Thoracic aorta (tissue), 2 donors: ENCODE results near the gene MUC4. TPM values are rescaled to one million over a fixed set of nuclear protein-coding genes. Genes with fewer than 3 reads are reported as not detected.

Experiments
- ATAC-seq: fragments of 150-250 bp; one replicate; pipeline ENCODE4 v1.8.0; 2017; ENCODE audit warnings: low read depth; ENCODE audit not compliant: insufficient number of reproducible peaks, low FRiP score
- DNase-seq: peaks from one replicate; pipeline ENCODE4 v3.0.0-alpha.2; 2020; ENCODE audit warnings: low spot score
- H3K27ac ChIP-seq, 2 donors: fragments of 200-600 bp; sonication (generic); 1 replicate in 1 of 2; 2 replicates in 1 of 2; pipeline ENCODE4 v1.5.1; 2016; ENCODE audit warnings: mild to moderate bottlenecking in 2 of 2, moderate library complexity in 2 of 2
- H3K27me3 ChIP-seq: fragments of 200-600 bp; sonication (generic); replicated peaks from 2 replicates; pipeline ENCODE4 v1.6.0; 2016; ENCODE audit warnings: mild to moderate bottlenecking; ENCODE audit not compliant: insufficient read depth
- H3K36me3 ChIP-seq: fragments of 200-600 bp; sonication (generic); one replicate; pipeline ENCODE4 v1.5.1; 2016
- H3K4me1 ChIP-seq, 2 donors: fragments of 200-600 bp; sonication (generic); 1 replicate in 1 of 2; 2 replicates in 1 of 2; pipeline versions ENCODE4 v1.5.1 to v1.6.0; 2016; ENCODE audit warnings: low read depth in 2 of 2, mild to moderate bottlenecking in 1 of 2; ENCODE audit not compliant: control insufficient read depth in 1 of 2
- H3K4me3 ChIP-seq: fragments of 200-600 bp; sonication (generic); 2 replicates; pipeline ENCODE4 v1.5.1; 2016; ENCODE audit warnings: mild to moderate bottlenecking
- H3K9me3 ChIP-seq: fragments of 200-600 bp; sonication (generic); 2 replicates; pipeline ENCODE4 v1.5.1; 2016
- CTCF ChIP-seq: fragments of 200-600 bp; sonication (generic); IDR thresholded peaks from one replicate; pipeline ENCODE4 v1.5.1; 2019; ENCODE audit warnings: antibody characterized with exemption
- total RNA-seq, 2 donors: library from RNA; depleted of rRNA; stranded (reverse); fragments of >200 nt; gene quantifications; one replicate each; pipeline versions ENCODE4 v1.1.0 to v1.2.3, GENCODE V29; 2016

The MUC4 gene
- total RNA-seq, 2 donors from 2014 or later = not detected

DNA sequence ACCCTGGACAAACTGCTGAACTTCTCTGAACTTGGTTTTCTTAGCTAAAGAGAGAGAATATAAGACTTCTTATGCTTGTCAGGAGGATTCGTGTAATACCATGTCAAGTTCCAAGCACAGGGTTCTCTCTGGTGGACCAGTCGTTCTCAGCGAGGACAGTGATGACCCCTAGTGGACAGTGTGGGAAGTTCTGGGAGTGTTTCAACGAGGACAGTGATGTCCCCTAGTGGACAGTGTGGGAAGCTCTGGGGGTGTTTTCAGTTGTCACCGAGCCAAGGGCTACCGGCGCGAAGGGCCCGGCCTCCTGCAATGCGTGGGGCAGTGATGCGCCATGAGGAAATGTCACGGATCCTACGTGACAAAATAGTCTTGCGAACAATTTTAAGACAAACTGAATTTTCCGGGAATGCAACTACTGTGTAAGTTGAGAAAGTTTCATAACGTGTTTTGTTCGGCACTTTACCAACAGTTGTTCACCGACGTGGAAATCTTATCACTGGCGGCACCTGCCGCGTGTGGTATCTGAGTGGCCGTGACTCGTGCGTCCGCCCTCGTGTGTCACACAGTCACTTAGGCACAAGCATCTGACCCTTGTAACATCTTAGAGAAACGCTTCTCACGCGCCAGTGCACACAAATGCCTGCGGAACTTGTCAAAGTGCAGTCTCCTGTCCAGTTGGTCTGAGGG lies 39.3 kb upstream of the MUC4 start:
- peak; percentile 93 for ATAC-seq
- Histone ChIP-seq H3K27me3 (no peaks in the 10 kb centered on the region), H3K9me3 (no peaks in the 10 kb centered on the region), H3K27ac (no peak overlapping the region), H3K4me3 (peak overlapping the region; percentile 32), H3K4me1 (peaks cover 0 to 5% of the 10 kb centered on the region in 2 donors), H3K36me3 (no peaks in the 10 kb centered on the region)
- peak; percentile 100 for TF ChIP-seq CTCF
- peak; percentile 82 for DNase-seq

GRCh38 chr3:195849322-195850074 lies 37.8 kb upstream of the MUC4 start:
- no peak for TF ChIP-seq CTCF
- DNase-seq = no peak
- Histone ChIP-seq H3K9me3 (no peaks in the 10 kb centered on the region), H3K4me1 (peaks cover 0 to 5% of the 10 kb centered on the region in 2 donors), H3K4me3 (no peak overlapping the region), H3K36me3 (no peaks in the 10 kb centered on the region), H3K27me3 (no peaks in the 10 kb centered on the region), H3K27ac (no peak overlapping the region)
- no peak for ATAC-seq

DNA sequence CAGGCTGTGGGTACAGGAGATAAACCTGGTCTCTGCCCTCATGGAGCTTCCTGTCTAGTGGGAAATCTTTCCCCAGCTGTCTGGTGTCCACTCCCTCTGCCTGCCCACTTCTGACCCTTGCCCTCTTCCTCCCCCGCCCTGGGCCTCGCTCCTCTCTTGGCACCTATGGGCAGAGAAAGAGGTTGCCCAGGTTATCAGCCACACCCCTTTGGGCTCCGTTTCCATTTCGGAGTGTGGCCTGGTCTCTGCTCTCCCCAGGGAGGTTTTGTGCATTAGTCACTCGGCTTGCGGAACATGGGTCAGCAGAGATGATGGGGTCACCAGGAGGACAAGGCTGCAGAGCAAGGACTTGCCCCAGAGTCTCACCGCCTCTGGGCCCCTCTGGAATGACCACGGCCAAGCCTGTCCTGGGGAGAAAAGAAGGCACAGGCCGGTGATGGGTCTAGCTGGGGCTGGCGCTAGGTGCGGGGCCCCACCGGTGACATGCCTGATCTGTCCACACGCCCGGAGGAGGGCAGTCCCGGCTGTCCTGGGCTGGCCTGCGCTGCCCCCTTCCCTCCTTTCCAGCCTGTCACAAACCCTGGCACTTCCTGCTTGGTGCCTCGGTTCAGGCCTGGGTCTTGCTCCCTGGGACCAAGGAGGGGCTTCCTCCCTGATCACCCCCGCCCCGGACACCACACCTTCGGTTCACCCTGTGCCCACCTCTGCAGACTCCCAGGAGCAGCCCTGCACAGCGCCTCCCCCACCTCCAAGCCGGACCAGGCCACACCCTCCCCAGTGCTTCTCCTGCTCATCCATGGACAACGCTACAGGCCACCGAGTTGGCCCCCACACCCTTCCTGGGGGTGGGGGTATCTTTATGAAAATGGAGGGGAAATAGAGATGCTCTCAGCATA lies 35.6 kb upstream of the MUC4 start:
- no peak for ATAC-seq
- no peak for TF ChIP-seq CTCF
- Histone ChIP-seq H3K27ac (no peak overlapping the region), H3K9me3 (no peaks in the 10 kb centered on the region), H3K4me1 (peaks cover 0 to 5% of the 10 kb centered on the region in 2 donors), H3K4me3 (no peak overlapping the region), H3K27me3 (no peaks in the 10 kb centered on the region), H3K36me3 (no peaks in the 10 kb centered on the region)
- DNase-seq = no peak

DNA sequence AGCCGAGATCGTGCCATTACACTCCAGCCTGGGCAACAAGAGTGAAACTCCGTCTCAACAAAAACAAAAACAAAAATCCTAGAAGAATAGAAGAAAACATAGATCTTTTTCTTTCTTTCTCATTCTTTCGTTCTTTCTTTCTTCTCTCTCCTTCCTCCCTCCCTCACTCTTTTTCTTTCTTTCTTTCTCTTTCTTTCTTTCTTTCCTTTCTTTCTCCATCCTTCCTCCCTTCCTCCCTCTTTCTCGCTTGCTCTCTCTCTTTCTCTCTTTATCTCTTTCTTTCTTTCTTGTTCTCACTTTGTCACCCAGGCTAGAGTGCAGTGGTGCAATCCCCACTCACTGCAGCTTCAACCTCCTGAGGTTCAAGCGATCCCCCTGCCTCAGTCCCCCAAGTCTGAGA lies 33.8 kb upstream of the MUC4 start:
- Histone ChIP-seq H3K36me3 (no peaks in the 10 kb centered on the region), H3K4me1 (no peaks in the 10 kb centered on the region), H3K4me3 (no peak overlapping the region), H3K27ac (no peak overlapping the region), H3K9me3 (no peaks in the 10 kb centered on the region), H3K27me3 (no peaks in the 10 kb centered on the region)
- TF ChIP-seq CTCF = no peak
- no peak for ATAC-seq
- DNase-seq = no peak
